ENCODE data around the gene WTAP. TPM values are rescaled to one million over a fixed set of nuclear protein-coding genes. Genes with fewer than 3 reads are reported as not detected.
A peak's percentile ranks its signal among the peaks of the same experiment; 100 is the strongest.

WTAP gene
- total RNA-seq, 4 donors from 2014 or later: 68.7 to 103 (median 85.3) TPM

- peak overlapping the region; percentile 97 for H3K4me3 ChIP-seq
- H3K27ac ChIP-seq: peak overlapping the region; percentile 97
- TF ChIP-seq POLR2A (IDR thresholded peaks at IDR 0.05) (no peak), CTCF (IDR thresholded peaks at IDR 0.05) (peak; percentile 73 to 97), EP300 (IDR thresholded peaks at IDR 0.05) (no peak), POLR2AphosphoS5 (IDR thresholded peaks at IDR 0.05) (peak; percentile 10 to 83 (median 70))
- no peaks in the 10 kb centered on the region for H3K9me3 ChIP-seq
- no peaks in the 10 kb centered on the region for H3K27me3 ChIP-seq
- no peak for DNase-seq (ENCODE audit: low spot score in 2 of 2)
- WGBS: 5% methylated on average over 11 of the region's 11 CpGs
- H3K36me3 ChIP-seq: peaks cover 20% of the 10 kb centered on the region
- H3K4me1 ChIP-seq: peaks cover 55% of the 10 kb centered on the region
Observed at GRCh38 chr6:159691133-159691962, 36.0 kb upstream of the WTAP start.

- Histone ChIP-seq H3K27me3 (no peaks in the 10 kb centered on the region), H3K36me3 (peaks cover 14% of the 10 kb centered on the region), H3K4me1 (peaks cover 52% of the 10 kb centered on the region), H3K9me3 (no peaks in the 10 kb centered on the region), H3K4me3 (peak overlapping the region; percentile 97), H3K27ac (peak overlapping the region; percentile 97)
- WGBS: 7% methylated on average over 3 of the region's 7 CpGs
- DNase-seq (ENCODE audit: low spot score in 2 of 2): no peak
- TF ChIP-seq EP300 (IDR thresholded peaks at IDR 0.05): no peak
- no peak for TF ChIP-seq POLR2A (IDR thresholded peaks at IDR 0.05)
- no peak for TF ChIP-seq POLR2AphosphoS5 (IDR thresholded peaks at IDR 0.05)
- no peak for TF ChIP-seq CTCF (IDR thresholded peaks at IDR 0.05)
Observed at GRCh38 chr6:159691963-159692287, 35.4 kb upstream of the WTAP start.

GRCh38 chr6:159692303-159693127 is 34.8 kb upstream of the WTAP start:
- no peak for TF ChIP-seq CTCF (IDR thresholded peaks at IDR 0.05)
- TF ChIP-seq POLR2A (IDR thresholded peaks at IDR 0.05): no peak
- no peak for TF ChIP-seq EP300 (IDR thresholded peaks at IDR 0.05)
- TF ChIP-seq POLR2AphosphoS5 (IDR thresholded peaks at IDR 0.05): no peak
- Histone ChIP-seq H3K4me1 (peaks cover 52% of the 10 kb centered on the region), H3K9me3 (no peaks in the 10 kb centered on the region), H3K27me3 (no peaks in the 10 kb centered on the region), H3K4me3 (peak overlapping the region; percentile 97), H3K27ac (peak overlapping the region; percentile 97), H3K36me3 (peaks cover 8% of the 10 kb centered on the region)
- DNase-seq (ENCODE audit: low spot score in 2 of 2): peak in 1 of 2 donors; percentile 78
- WGBS: 6% methylated on average over 7 of the region's 66 CpGs

GRCh38 chr6:159693128-159693893 is 34.0 kb upstream of the WTAP start, which contains the start of gene SOD2:
Gene SOD2 (minus strand): TSS chr6:159693241. CDS start chr6:159693167, 74 bp downstream.
- TF ChIP-seq POLR2A (IDR thresholded peaks at IDR 0.05): peak; percentile 85 to 86
- TF ChIP-seq CTCF (IDR thresholded peaks at IDR 0.05): no peak
- peak; percentile 51 to 78 (median 78) for TF ChIP-seq POLR2AphosphoS5 (IDR thresholded peaks at IDR 0.05)
- WGBS: 0% methylated on average over 4 of the region's 74 CpGs
- H3K36me3 ChIP-seq: peaks cover under 1% of the 10 kb centered on the region
- DNase-seq (ENCODE audit: low spot score in 2 of 2): peak; percentile 90 to 93
- H3K9me3 ChIP-seq: no peaks in the 10 kb centered on the region
- peak within 1 kb of the TSS; percentile 97 for H3K27ac ChIP-seq
- peaks cover 52% of the 10 kb centered on the region for H3K4me1 ChIP-seq
- H3K4me3 ChIP-seq: peak within 1 kb of the TSS; percentile 97
- H3K27me3 ChIP-seq: no peaks in the 10 kb centered on the region
